WTC11 (cell line): Measurements from ENCODE around the gene SHOC2. TPM values are rescaled to one million over a fixed set of nuclear protein-coding genes. Genes with fewer than 3 reads are reported as not detected.
"Not testable (repeated sequence)": the region's sequence is repeated elsewhere in the genome, so short reads cannot be mapped to it uniquely, and the experiment has no call there.

Experiments used
- ATAC-seq: fragments of 200-7000 bp; cut with Tn5 transposase; 2 replicates; pipeline ENCODE4 v1.10.0; 2021; ENCODE audit warnings: mild to moderate bottlenecking, moderate library complexity
- CTCF ChIA-PET: fragments of 300-600 bp; sonication (Branson Sonifier 250); formaldehyde crosslinking; loops from one replicate; lab custom pipeline; 2021; ENCODE audit warnings: antibody characterized with exemption; lab: Charles Lee
- POLR2A ChIA-PET: fragments of 350-600 bp; sonication (Branson Sonifier 250); formaldehyde crosslinking; loops from one replicate; lab custom pipeline; 2021; ENCODE audit warnings: antibody characterized with exemption; lab: Charles Lee
- DNase-seq: peaks from one replicate; pipeline ENCODE4 v3.0.0; 2021; ENCODE audit warnings: low spot score
- H3K27ac Mint-ChIP-seq: 2 replicates; pipeline ENCODE4 v1.8.0; 2021; ENCODE audit warnings: mixed read lengths
- H3K27me3 Mint-ChIP-seq: 2 replicates; pipeline ENCODE4 v1.8.0; 2021; ENCODE audit warnings: low read depth, mild to moderate bottlenecking, moderate library complexity, mixed read lengths
- H3K36me3 Mint-ChIP-seq: 2 replicates; pipeline ENCODE4 v1.8.0; 2021; ENCODE audit warnings: mixed read lengths
- H3K4me1 Mint-ChIP-seq: 2 replicates; pipeline ENCODE4 v1.8.0; 2022; ENCODE audit warnings: mixed read lengths
- H3K4me3 Mint-ChIP-seq: 2 replicates; pipeline ENCODE4 v1.8.0; 2021; ENCODE audit warnings: mild to moderate bottlenecking, moderate library complexity, mixed read lengths
- H3K9me3 Mint-ChIP-seq: 2 replicates; pipeline ENCODE4 v1.8.0; 2021; ENCODE audit warnings: mixed read lengths
- ATF1 ChIP-seq: sonication (generic); formaldehyde crosslinking; IDR thresholded peaks from 2 replicates; pipeline ENCODE4 v1.8.1; 2023; ENCODE audit warnings: mild to moderate bottlenecking, moderate library complexity, missing genetic modification reagents
- ESRRA ChIP-seq: sonication (generic); formaldehyde crosslinking; IDR thresholded peaks from 2 replicates; pipeline ENCODE4 v1.8.1; 2022; ENCODE audit warnings: mild to moderate bottlenecking, missing genetic modification reagents, borderline replicate concordance
- ETV6 ChIP-seq: sonication (generic); formaldehyde crosslinking; IDR thresholded peaks from 2 replicates; pipeline ENCODE4 v1.8.1; 2022; ENCODE audit warnings: mild to moderate bottlenecking, missing genetic modification reagents
- FOXK1 ChIP-seq: sonication (generic); formaldehyde crosslinking; IDR thresholded peaks from 2 replicates; pipeline ENCODE4 v1.8.0; 2022; ENCODE audit warnings: mild to moderate bottlenecking, moderate library complexity, missing genetic modification reagents
- HMGA2 ChIP-seq: fragments of 250-450 bp; sonication (Bioruptor Pico); IDR thresholded peaks from 2 replicates; pipeline ENCODE4 v1.4.0; 2021; ENCODE audit warnings: mild to moderate bottlenecking, moderate library complexity
- HMGXB4 ChIP-seq: sonication (generic); formaldehyde crosslinking; IDR thresholded peaks from 2 replicates; pipeline ENCODE4 v1.8.1; 2023; ENCODE audit warnings: mild to moderate bottlenecking, moderate library complexity, missing genetic modification reagents
- NR1H2 ChIP-seq: sonication (generic); formaldehyde crosslinking; IDR thresholded peaks from 2 replicates; pipeline ENCODE4 v1.9.0; 2021; ENCODE audit warnings: mild to moderate bottlenecking, moderate library complexity, missing genetic modification reagents
- NR2C2 ChIP-seq: sonication (generic); formaldehyde crosslinking; IDR thresholded peaks from 2 replicates; pipeline ENCODE4 v1.8.0; 2022; ENCODE audit warnings: mild to moderate bottlenecking, missing genetic modification reagents
- NR3C1 ChIP-seq: sonication (generic); formaldehyde crosslinking; conservative IDR thresholded peaks from 2 replicates; pipeline ENCODE4 v1.8.1; 2023; ENCODE audit warnings: low read depth, mild to moderate bottlenecking, missing genetic modification reagents
- PRDM15 ChIP-seq: sonication (generic); formaldehyde crosslinking; IDR thresholded peaks from 2 replicates; pipeline ENCODE4 v1.8.0; 2022; ENCODE audit warnings: missing genetic modification reagents
- RELA ChIP-seq: sonication (generic); formaldehyde crosslinking; IDR thresholded peaks from 2 replicates; pipeline ENCODE4 v1.8.1; 2022; ENCODE audit warnings: missing genetic modification reagents, mild to moderate bottlenecking, borderline replicate concordance
- SOX15 ChIP-seq: fragments of 250-450 bp; sonication (Bioruptor Pico); IDR thresholded peaks from 2 replicates; pipeline ENCODE4 v1.9.0; 2021; ENCODE audit warnings: mild to moderate bottlenecking
- TEAD4 ChIP-seq: sonication (generic); formaldehyde crosslinking; IDR thresholded peaks from 2 replicates; pipeline ENCODE4 v1.8.0; 2022; ENCODE audit warnings: mild to moderate bottlenecking, missing genetic modification reagents
- TP53 ChIP-seq: sonication (generic); formaldehyde crosslinking; IDR thresholded peaks from 2 replicates; pipeline ENCODE4 v1.8.1; 2023; ENCODE audit warnings: mild to moderate bottlenecking, missing genetic modification reagents
- ZNF121 ChIP-seq: sonication (generic); formaldehyde crosslinking; IDR thresholded peaks from 2 replicates; pipeline ENCODE4 v1.8.0; 2023; ENCODE audit warnings: missing genetic modification reagents
- ZNF138 ChIP-seq: sonication (generic); formaldehyde crosslinking; conservative IDR thresholded peaks from 2 replicates; pipeline ENCODE4 v1.8.1; 2022; ENCODE audit warnings: mild to moderate bottlenecking, moderate library complexity, missing genetic modification reagents
- ZNF317 ChIP-seq: sonication (generic); formaldehyde crosslinking; IDR thresholded peaks from 2 replicates; pipeline ENCODE4 v1.8.1; 2023; ENCODE audit warnings: low read depth, mild to moderate bottlenecking, moderate library complexity, missing genetic modification reagents, borderline replicate concordance
- ZNF512 ChIP-seq: sonication (generic); formaldehyde crosslinking; IDR thresholded peaks from 2 replicates; pipeline ENCODE4 v1.8.1; 2022; ENCODE audit warnings: missing genetic modification reagents, borderline replicate concordance
- total RNA-seq: library from RNA; stranded (reverse); gene quantifications from 3 replicates; pipeline ENCODE4 v1.2.3, GENCODE V29; 2021
- TF ChIP-seq, protein P1 (sequence below): sonication (generic); formaldehyde crosslinking; IDR thresholded peaks from 2 replicates; pipeline ENCODE4 v1.8.1; 2022; ENCODE audit warnings: low read depth, missing genetic modification reagents, borderline replicate concordance
- TF ChIP-seq, protein P2 (sequence below): sonication (generic); formaldehyde crosslinking; IDR thresholded peaks from 2 replicates; pipeline ENCODE4 v1.8.0; 2022; ENCODE audit warnings: mild to moderate bottlenecking, missing genetic modification reagents
- TF ChIP-seq, protein P3 (sequence below): sonication (generic); formaldehyde crosslinking; IDR thresholded peaks from 2 replicates; pipeline ENCODE4 v1.8.0; 2023; ENCODE audit warnings: mild to moderate bottlenecking, missing genetic modification reagents

The SHOC2 gene
- total RNA-seq, 1 experiment from 2014 or later = 21.6 TPM

- no peaks in the 10 kb centered on the region for H3K27me3 Mint-ChIP-seq
- TF ChIP-seq FOXK1 (CRISPR knock-in tag) (no peak), NR2C2 (CRISPR knock-in tag) (no peak), HMGA2 (CRISPR knock-in tag) (no peak), ZNF317 (CRISPR knock-in tag) (no peak), PRDM15 (no peak), ETV6 (CRISPR knock-in tag) (no peak), SOX15 (no peak), NR3C1 (CRISPR knock-in tag) (no peak), ESRRA (CRISPR knock-in tag) (no peak), TP53 (CRISPR knock-in tag) (no peak), TEAD4 (no peak), ATF1 (no peak)
- TF ChIP-seq, protein P1, sequence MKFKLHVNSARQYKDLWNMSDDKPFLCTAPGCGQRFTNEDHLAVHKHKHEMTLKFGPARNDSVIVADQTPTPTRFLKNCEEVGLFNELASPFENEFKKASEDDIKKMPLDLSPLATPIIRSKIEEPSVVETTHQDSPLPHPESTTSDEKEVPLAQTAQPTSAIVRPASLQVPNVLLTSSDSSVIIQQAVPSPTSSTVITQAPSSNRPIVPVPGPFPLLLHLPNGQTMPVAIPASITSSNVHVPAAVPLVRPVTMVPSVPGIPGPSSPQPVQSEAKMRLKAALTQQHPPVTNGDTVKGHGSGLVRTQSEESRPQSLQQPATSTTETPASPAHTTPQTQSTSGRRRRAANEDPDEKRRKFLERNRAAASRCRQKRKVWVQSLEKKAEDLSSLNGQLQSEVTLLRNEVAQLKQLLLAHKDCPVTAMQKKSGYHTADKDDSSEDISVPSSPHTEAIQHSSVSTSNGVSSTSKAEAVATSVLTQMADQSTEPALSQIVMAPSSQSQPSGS (CRISPR knock-in tag) = no peak
- TF ChIP-seq, all 79 proteins: peak for 0
- H3K4me3 Mint-ChIP-seq = no peak overlapping the region
- ATAC-seq (no peak), DNase-seq (no peak)
- no peak overlapping the region for H3K27ac Mint-ChIP-seq
- POLR2A ChIA-PET = no interaction called here
- peaks cover 21% of the 10 kb centered on the region for H3K4me1 Mint-ChIP-seq
- H3K36me3 Mint-ChIP-seq = no peaks in the 10 kb centered on the region
- no peaks in the 10 kb centered on the region for H3K9me3 Mint-ChIP-seq
- CTCF ChIA-PET = no interaction called here
Measured at GRCh38 chr10:110915035-110915434, 4.4 kb upstream of the SHOC2 start.

- H3K27ac Mint-ChIP-seq, DNase-seq, CTCF ChIA-PET, POLR2A ChIA-PET, ATAC-seq, H3K27me3 Mint-ChIP-seq, H3K4me3 Mint-ChIP-seq, H3K9me3 Mint-ChIP-seq, H3K36me3 Mint-ChIP-seq: not testable (repeated sequence)
- peak; percentile 3; the same call in 1 of the 2 replicates for TF ChIP-seq ZNF121
- H3K4me1 Mint-ChIP-seq = peaks cover 21% of the 10 kb centered on the region
Measured at GRCh38 chr10:110915600-110915999, 3.8 kb upstream of the SHOC2 start.

DNA sequence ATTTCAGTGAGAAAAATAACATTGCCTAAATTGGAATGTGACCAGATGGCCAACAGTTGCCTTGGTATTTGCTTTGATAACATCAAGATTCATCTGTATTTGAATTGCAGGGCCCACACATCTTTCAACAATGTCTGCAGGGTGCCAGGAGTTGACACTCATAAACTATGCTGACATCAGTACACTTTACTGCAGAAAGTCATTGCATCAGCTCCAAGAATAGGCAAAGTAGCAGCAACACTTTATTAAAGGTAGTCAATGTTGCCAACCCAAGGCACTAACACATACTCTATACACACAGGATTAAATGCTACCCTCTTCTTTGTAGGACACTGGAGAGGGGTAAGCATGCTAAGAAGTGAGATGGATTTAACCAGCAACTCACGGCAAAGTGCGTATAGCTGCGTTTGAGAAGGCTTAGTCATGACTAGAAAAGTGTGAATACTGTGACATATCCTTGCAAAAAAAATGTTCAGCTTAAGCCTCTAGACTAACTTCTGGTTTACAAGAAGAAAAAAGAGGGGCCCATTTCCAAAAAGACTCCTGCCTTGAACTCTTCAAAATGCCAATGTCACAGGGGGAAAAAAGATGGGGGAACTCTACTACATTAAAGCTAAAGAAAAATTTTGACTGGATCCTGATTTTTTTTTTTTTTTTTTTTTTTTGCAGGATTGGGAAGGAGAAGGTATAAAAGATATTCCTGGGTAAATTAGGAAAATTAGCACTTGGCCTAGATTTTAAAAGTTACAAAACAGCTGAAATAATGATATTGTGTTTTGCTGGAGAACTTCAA lies 2.7 kb upstream of the SHOC2 start:
- POLR2A ChIA-PET = interaction anchor here (0.6 kb wide), 1 partner anchor 40 kb away, joined by 3 read pairs; no protein-coding TSS in a partner anchor
- no peak for DNase-seq
- CTCF ChIA-PET = interaction anchor here (0.6 kb wide), 1 partner anchor 113 kb away, joined by 6 read pairs; no protein-coding TSS in a partner anchor
- TF ChIP-seq, protein P2, sequence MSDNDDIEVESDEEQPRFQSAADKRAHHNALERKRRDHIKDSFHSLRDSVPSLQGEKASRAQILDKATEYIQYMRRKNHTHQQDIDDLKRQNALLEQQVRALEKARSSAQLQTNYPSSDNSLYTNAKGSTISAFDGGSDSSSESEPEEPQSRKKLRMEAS (CRISPR knock-in tag) = no peak
- no peak for TF ChIP-seq ZNF138 (CRISPR knock-in tag)
- no peak for TF ChIP-seq ZNF512 (CRISPR knock-in tag)
- TF ChIP-seq, protein P3, sequence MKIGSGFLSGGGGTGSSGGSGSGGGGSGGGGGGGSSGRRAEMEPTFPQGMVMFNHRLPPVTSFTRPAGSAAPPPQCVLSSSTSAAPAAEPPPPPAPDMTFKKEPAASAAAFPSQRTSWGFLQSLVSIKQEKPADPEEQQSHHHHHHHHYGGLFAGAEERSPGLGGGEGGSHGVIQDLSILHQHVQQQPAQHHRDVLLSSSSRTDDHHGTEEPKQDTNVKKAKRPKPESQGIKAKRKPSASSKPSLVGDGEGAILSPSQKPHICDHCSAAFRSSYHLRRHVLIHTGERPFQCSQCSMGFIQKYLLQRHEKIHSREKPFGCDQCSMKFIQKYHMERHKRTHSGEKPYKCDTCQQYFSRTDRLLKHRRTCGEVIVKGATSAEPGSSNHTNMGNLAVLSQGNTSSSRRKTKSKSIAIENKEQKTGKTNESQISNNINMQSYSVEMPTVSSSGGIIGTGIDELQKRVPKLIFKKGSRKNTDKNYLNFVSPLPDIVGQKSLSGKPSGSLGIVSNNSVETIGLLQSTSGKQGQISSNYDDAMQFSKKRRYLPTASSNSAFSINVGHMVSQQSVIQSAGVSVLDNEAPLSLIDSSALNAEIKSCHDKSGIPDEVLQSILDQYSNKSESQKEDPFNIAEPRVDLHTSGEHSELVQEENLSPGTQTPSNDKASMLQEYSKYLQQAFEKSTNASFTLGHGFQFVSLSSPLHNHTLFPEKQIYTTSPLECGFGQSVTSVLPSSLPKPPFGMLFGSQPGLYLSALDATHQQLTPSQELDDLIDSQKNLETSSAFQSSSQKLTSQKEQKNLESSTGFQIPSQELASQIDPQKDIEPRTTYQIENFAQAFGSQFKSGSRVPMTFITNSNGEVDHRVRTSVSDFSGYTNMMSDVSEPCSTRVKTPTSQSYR (CRISPR knock-in tag) = no peak
- no peak for TF ChIP-seq HMGXB4 (CRISPR knock-in tag)
- TF ChIP-seq ZNF317 (CRISPR knock-in tag) = no peak
- TF ChIP-seq RELA (CRISPR knock-in tag) = no peak
- TF ChIP-seq NR1H2 (CRISPR knock-in tag) = no peak

More for the DNA sequence above, 2.7 kb upstream of the SHOC2 start:
- no peaks in the 10 kb centered on the region for H3K36me3 Mint-ChIP-seq
- 0 out of 2 replicates have a peak overlapping the region, but pooled peaks have one; percentile 64 for H3K27ac Mint-ChIP-seq
- H3K27me3 Mint-ChIP-seq = no peaks in the 10 kb centered on the region
- peaks cover 27% of the 10 kb centered on the region for H3K4me1 Mint-ChIP-seq
- peak overlapping the region; percentile 97 for H3K4me3 Mint-ChIP-seq
- H3K9me3 Mint-ChIP-seq = no peaks in the 10 kb centered on the region
- no peak for ATAC-seq
